ENCODE results near the gene TMEM18.

TMEM18 gene

GRCh38 chr2:665340-666073, 11.7 kb downstream of the TMEM18 start:
- Histone ChIP-seq H3K27me3 (ENCODE audit: control insufficient read depth in 1 of 2, insufficient read depth in 2 of 2, low read length in 2 of 2) (peaks cover 3 to 9% of the 10 kb centered on the region in 2 donors), H3K36me3 (ENCODE audit: control insufficient read depth in 1 of 2, insufficient read depth in 2 of 2, low read length in 2 of 2) (peaks cover 22 to 47% of the 10 kb centered on the region in 2 donors), H3K27ac (ENCODE audit: low read depth, low read length) (no peak overlapping the region)

GRCh38 chr2:664063-664462, 13.1 kb downstream of the TMEM18 start:
- Histone ChIP-seq H3K9me3 (ENCODE audit: control insufficient read depth in 1 of 2, low read length in 2 of 2) (peaks cover 2 to 9% of the 10 kb centered on the region in 2 donors), H3K4me1 (ENCODE audit: control insufficient read depth in 1 of 2, insufficient read depth in 2 of 2, low read length in 2 of 2) (no peaks in the 10 kb centered on the region), H3K9ac (ENCODE audit: low read depth in 1 of 2, low read length in 2 of 2) (no peak overlapping the region), H3K36me3 (ENCODE audit: control insufficient read depth in 1 of 2, insufficient read depth in 2 of 2, low read length in 2 of 2) (peaks cover 18 to 34% of the 10 kb centered on the region in 2 donors), H3K4me3 (ENCODE audit: low read depth in 1 of 2, low read length in 2 of 2) (no peak overlapping the region), H3K27me3 (ENCODE audit: control insufficient read depth in 1 of 2, insufficient read depth in 2 of 2, low read length in 2 of 2) (peaks cover 8 to 10% of the 10 kb centered on the region in 2 donors), H3K27ac (ENCODE audit: low read depth, low read length) (no peak overlapping the region)

More at GRCh38 chr2:665340-666073, 11.7 kb downstream of the TMEM18 start:
- no peaks in the 10 kb centered on the region for H3K4me1 ChIP-seq (ENCODE audit: control insufficient read depth in 1 of 2, insufficient read depth in 2 of 2, low read length in 2 of 2)
- H3K4me3 ChIP-seq (ENCODE audit: low read depth in 1 of 2, low read length in 2 of 2) = no peak overlapping the region
- H3K9me3 ChIP-seq (ENCODE audit: control insufficient read depth in 1 of 2, low read length in 2 of 2) = peaks cover 2 to 9% of the 10 kb centered on the region in 2 donors
- H3K9ac ChIP-seq (ENCODE audit: low read depth in 1 of 2, low read length in 2 of 2) = no peak overlapping the region

GRCh38 chr2:663221-663620, 14.0 kb downstream of the TMEM18 start:
- no peaks in the 10 kb centered on the region for H3K4me1 ChIP-seq (ENCODE audit: control insufficient read depth in 1 of 2, insufficient read depth in 2 of 2, low read length in 2 of 2)
- H3K9ac ChIP-seq (ENCODE audit: low read depth in 1 of 2, low read length in 2 of 2) = no peak overlapping the region
- H3K4me3 ChIP-seq (ENCODE audit: low read depth in 1 of 2, low read length in 2 of 2) = no peak overlapping the region
- peaks cover 2 to 9% of the 10 kb centered on the region in 2 donors for H3K9me3 ChIP-seq (ENCODE audit: control insufficient read depth in 1 of 2, low read length in 2 of 2)
- H3K27me3 ChIP-seq (ENCODE audit: control insufficient read depth in 1 of 2, insufficient read depth in 2 of 2, low read length in 2 of 2) = peaks cover 9 to 10% of the 10 kb centered on the region in 2 donors
- peaks cover 10 to 26% of the 10 kb centered on the region in 2 donors for H3K36me3 ChIP-seq (ENCODE audit: control insufficient read depth in 1 of 2, insufficient read depth in 2 of 2, low read length in 2 of 2)
- H3K27ac ChIP-seq (ENCODE audit: low read depth, low read length) = no peak overlapping the region

GRCh38 chr2:661360-661635, 15.9 kb downstream of the TMEM18 start:
- Histone ChIP-seq H3K36me3 (ENCODE audit: control insufficient read depth in 1 of 2, insufficient read depth in 2 of 2, low read length in 2 of 2) (peaks cover 7 to 12% of the 10 kb centered on the region in 2 donors), H3K27ac (ENCODE audit: low read depth, low read length) (no peak overlapping the region), H3K9ac (ENCODE audit: low read depth in 1 of 2, low read length in 2 of 2) (no peak overlapping the region), H3K27me3 (ENCODE audit: control insufficient read depth in 1 of 2, insufficient read depth in 2 of 2, low read length in 2 of 2) (peaks cover 9 to 10% of the 10 kb centered on the region in 2 donors), H3K4me1 (ENCODE audit: control insufficient read depth in 1 of 2, insufficient read depth in 2 of 2, low read length in 2 of 2) (no peaks in the 10 kb centered on the region), H3K4me3 (ENCODE audit: low read depth in 1 of 2, low read length in 2 of 2) (no peak overlapping the region), H3K9me3 (ENCODE audit: control insufficient read depth in 1 of 2, low read length in 2 of 2) (peaks cover 2 to 9% of the 10 kb centered on the region in 2 donors)

GRCh38 chr2:660586-661359, 16.4 kb downstream of the TMEM18 start:
- H3K36me3 ChIP-seq (ENCODE audit: control insufficient read depth in 1 of 2, insufficient read depth in 2 of 2, low read length in 2 of 2) = peaks cover 2 to 6% of the 10 kb centered on the region in 2 donors
- H3K4me1 ChIP-seq (ENCODE audit: control insufficient read depth in 1 of 2, insufficient read depth in 2 of 2, low read length in 2 of 2) = no peaks in the 10 kb centered on the region
- peaks cover 0 to 4% of the 10 kb centered on the region in 2 donors for H3K9me3 ChIP-seq (ENCODE audit: control insufficient read depth in 1 of 2, low read length in 2 of 2)
- no peak overlapping the region for H3K4me3 ChIP-seq (ENCODE audit: low read depth in 1 of 2, low read length in 2 of 2)
- H3K9ac ChIP-seq (ENCODE audit: low read depth in 1 of 2, low read length in 2 of 2) = no peak overlapping the region
- peaks cover 9 to 10% of the 10 kb centered on the region in 2 donors for H3K27me3 ChIP-seq (ENCODE audit: control insufficient read depth in 1 of 2, insufficient read depth in 2 of 2, low read length in 2 of 2)
- no peak overlapping the region for H3K27ac ChIP-seq (ENCODE audit: low read depth, low read length)

GRCh38 chr2:660029-660428, 17.2 kb downstream of the TMEM18 start:
- H3K36me3 ChIP-seq (ENCODE audit: control insufficient read depth in 1 of 2, insufficient read depth in 2 of 2, low read length in 2 of 2) = peaks cover 0 to 4% of the 10 kb centered on the region in 2 donors
- H3K27ac ChIP-seq (ENCODE audit: low read depth, low read length) = no peak overlapping the region
- no peaks in the 10 kb centered on the region for H3K9me3 ChIP-seq (ENCODE audit: control insufficient read depth in 1 of 2, low read length in 2 of 2)
- no peaks in the 10 kb centered on the region for H3K4me1 ChIP-seq (ENCODE audit: control insufficient read depth in 1 of 2, insufficient read depth in 2 of 2, low read length in 2 of 2)
- no peak overlapping the region for H3K9ac ChIP-seq (ENCODE audit: low read depth in 1 of 2, low read length in 2 of 2)
- peaks cover 9 to 10% of the 10 kb centered on the region in 2 donors for H3K27me3 ChIP-seq (ENCODE audit: control insufficient read depth in 1 of 2, insufficient read depth in 2 of 2, low read length in 2 of 2)
- no peak overlapping the region for H3K4me3 ChIP-seq (ENCODE audit: low read depth in 1 of 2, low read length in 2 of 2)

GRCh38 chr2:658426-658825, 18.8 kb downstream of the TMEM18 start:
- H3K27me3 ChIP-seq (ENCODE audit: control insufficient read depth in 1 of 2, insufficient read depth in 2 of 2, low read length in 2 of 2) = peaks cover 9 to 10% of the 10 kb centered on the region in 2 donors
- H3K27ac ChIP-seq (ENCODE audit: low read depth, low read length) = no peak overlapping the region
- no peaks in the 10 kb centered on the region for H3K9me3 ChIP-seq (ENCODE audit: control insufficient read depth in 1 of 2, low read length in 2 of 2)
- no peak overlapping the region for H3K4me3 ChIP-seq (ENCODE audit: low read depth in 1 of 2, low read length in 2 of 2)
- no peaks in the 10 kb centered on the region for H3K36me3 ChIP-seq (ENCODE audit: control insufficient read depth in 1 of 2, insufficient read depth in 2 of 2, low read length in 2 of 2)
- no peak overlapping the region for H3K9ac ChIP-seq (ENCODE audit: low read depth in 1 of 2, low read length in 2 of 2)
- H3K4me1 ChIP-seq (ENCODE audit: control insufficient read depth in 1 of 2, insufficient read depth in 2 of 2, low read length in 2 of 2) = no peaks in the 10 kb centered on the region

GRCh38 chr2:657766-658165, 19.4 kb downstream of the TMEM18 start:
- Histone ChIP-seq H3K9me3 (ENCODE audit: control insufficient read depth in 1 of 2, low read length in 2 of 2) (no peaks in the 10 kb centered on the region), H3K36me3 (ENCODE audit: control insufficient read depth in 1 of 2, insufficient read depth in 2 of 2, low read length in 2 of 2) (no peaks in the 10 kb centered on the region), H3K27me3 (ENCODE audit: control insufficient read depth in 1 of 2, insufficient read depth in 2 of 2, low read length in 2 of 2) (peaks cover 9 to 10% of the 10 kb centered on the region in 2 donors), H3K4me3 (ENCODE audit: low read depth in 1 of 2, low read length in 2 of 2) (no peak overlapping the region), H3K9ac (ENCODE audit: low read depth in 1 of 2, low read length in 2 of 2) (no peak overlapping the region), H3K27ac (ENCODE audit: low read depth, low read length) (no peak overlapping the region), H3K4me1 (ENCODE audit: control insufficient read depth in 1 of 2, insufficient read depth in 2 of 2, low read length in 2 of 2) (no peaks in the 10 kb centered on the region)

- H3K4me3 ChIP-seq (ENCODE audit: low read depth in 1 of 2, low read length in 2 of 2) = no peak overlapping the region
- no peak overlapping the region for H3K9ac ChIP-seq (ENCODE audit: low read depth in 1 of 2, low read length in 2 of 2)
- no peak overlapping the region for H3K27ac ChIP-seq (ENCODE audit: low read depth, low read length)
- H3K36me3 ChIP-seq (ENCODE audit: control insufficient read depth in 1 of 2, insufficient read depth in 2 of 2, low read length in 2 of 2) = no peaks in the 10 kb centered on the region
- no peaks in the 10 kb centered on the region for H3K9me3 ChIP-seq (ENCODE audit: control insufficient read depth in 1 of 2, low read length in 2 of 2)
- no peaks in the 10 kb centered on the region for H3K4me1 ChIP-seq (ENCODE audit: control insufficient read depth in 1 of 2, insufficient read depth in 2 of 2, low read length in 2 of 2)
- H3K27me3 ChIP-seq (ENCODE audit: control insufficient read depth in 1 of 2, insufficient read depth in 2 of 2, low read length in 2 of 2) = peaks cover 9 to 10% of the 10 kb centered on the region in 2 donors
Measured at GRCh38 chr2:656676-657075, 20.5 kb downstream of the TMEM18 start.

- H3K4me1 ChIP-seq (ENCODE audit: control insufficient read depth in 1 of 2, insufficient read depth in 2 of 2, low read length in 2 of 2) = no peaks in the 10 kb centered on the region
Measured at GRCh38 chr2:655626-656025, 21.6 kb downstream of the TMEM18 start.

More at GRCh38 chr2:655626-656025, 21.6 kb downstream of the TMEM18 start:
- H3K27me3 ChIP-seq (ENCODE audit: control insufficient read depth in 1 of 2, insufficient read depth in 2 of 2, low read length in 2 of 2) = peaks cover 2 to 7% of the 10 kb centered on the region in 2 donors
- no peaks in the 10 kb centered on the region for H3K9me3 ChIP-seq (ENCODE audit: control insufficient read depth in 1 of 2, low read length in 2 of 2)
- no peak overlapping the region for H3K27ac ChIP-seq (ENCODE audit: low read depth, low read length)
- H3K4me3 ChIP-seq (ENCODE audit: low read depth in 1 of 2, low read length in 2 of 2) = no peak overlapping the region
- no peak overlapping the region for H3K9ac ChIP-seq (ENCODE audit: low read depth in 1 of 2, low read length in 2 of 2)
- no peaks in the 10 kb centered on the region for H3K36me3 ChIP-seq (ENCODE audit: control insufficient read depth in 1 of 2, insufficient read depth in 2 of 2, low read length in 2 of 2)

All from duodenal mucosa (tissue), 2 donors.